Measurements from ENCODE around the gene RPL37. TPM values are rescaled to one million over a fixed set of nuclear protein-coding genes. Genes with fewer than 3 reads are reported as not detected.
A peak's percentile ranks its signal among the peaks of the same experiment; 100 is the strongest.
"Not testable (repeated sequence)": the region's sequence is repeated elsewhere in the genome, so short reads cannot be mapped to it uniquely, and the experiment has no call there.

The RPL37 gene
- total RNA-seq, 1 donor from 2014 or later: 223 TPM

DNA sequence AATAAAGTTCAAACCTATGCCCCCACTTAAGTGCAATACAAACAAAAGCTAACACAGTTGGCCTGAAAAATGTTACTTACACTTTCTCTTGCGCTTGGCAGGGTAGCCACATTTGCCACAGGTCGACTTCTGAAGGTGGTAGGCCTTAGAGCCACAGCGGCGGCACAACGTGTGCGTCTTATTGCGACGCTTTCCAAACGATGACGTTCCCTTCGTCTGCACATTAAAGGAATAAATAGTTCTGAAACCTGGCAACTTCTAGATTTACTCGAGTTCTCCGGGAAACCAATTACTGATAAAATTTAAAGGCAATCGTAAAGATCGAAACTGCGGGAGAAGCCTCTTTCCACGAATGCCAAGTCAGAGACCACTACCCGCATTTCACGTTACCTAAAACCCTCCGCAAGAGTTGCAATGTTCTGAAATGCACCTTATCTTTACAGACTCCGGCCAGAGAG is 602 bp downstream of the RPL37 start:
- no peak for DNase-seq (ENCODE audit: extremely low read depth, low read depth, low spot score)

- no peak for DNase-seq (ENCODE audit: extremely low read depth, low read depth, low spot score)
Observed at GRCh38 chr5:40833712-40834229, 1.3 kb downstream of the RPL37 start.

DNA sequence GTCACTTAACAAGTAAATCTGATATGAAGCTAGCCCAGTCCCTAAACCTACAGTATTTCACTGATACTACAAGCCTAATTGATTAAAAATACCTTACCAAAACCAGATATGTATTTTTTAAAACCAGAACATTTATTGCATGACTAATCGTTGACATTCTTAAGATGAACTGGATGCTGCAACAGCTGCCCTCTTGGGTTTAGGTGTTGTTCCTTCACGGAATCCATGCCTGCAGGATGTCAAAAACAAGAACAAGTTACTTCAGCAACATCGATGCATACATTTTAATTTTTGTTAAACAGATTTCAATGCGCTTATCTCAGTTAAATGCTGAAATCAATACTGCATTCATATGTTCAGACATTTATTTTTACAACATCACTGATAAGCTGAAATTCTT is 2.7 kb downstream of the RPL37 start:
- no peak for DNase-seq (ENCODE audit: extremely low read depth, low read depth, low spot score)

DNA sequence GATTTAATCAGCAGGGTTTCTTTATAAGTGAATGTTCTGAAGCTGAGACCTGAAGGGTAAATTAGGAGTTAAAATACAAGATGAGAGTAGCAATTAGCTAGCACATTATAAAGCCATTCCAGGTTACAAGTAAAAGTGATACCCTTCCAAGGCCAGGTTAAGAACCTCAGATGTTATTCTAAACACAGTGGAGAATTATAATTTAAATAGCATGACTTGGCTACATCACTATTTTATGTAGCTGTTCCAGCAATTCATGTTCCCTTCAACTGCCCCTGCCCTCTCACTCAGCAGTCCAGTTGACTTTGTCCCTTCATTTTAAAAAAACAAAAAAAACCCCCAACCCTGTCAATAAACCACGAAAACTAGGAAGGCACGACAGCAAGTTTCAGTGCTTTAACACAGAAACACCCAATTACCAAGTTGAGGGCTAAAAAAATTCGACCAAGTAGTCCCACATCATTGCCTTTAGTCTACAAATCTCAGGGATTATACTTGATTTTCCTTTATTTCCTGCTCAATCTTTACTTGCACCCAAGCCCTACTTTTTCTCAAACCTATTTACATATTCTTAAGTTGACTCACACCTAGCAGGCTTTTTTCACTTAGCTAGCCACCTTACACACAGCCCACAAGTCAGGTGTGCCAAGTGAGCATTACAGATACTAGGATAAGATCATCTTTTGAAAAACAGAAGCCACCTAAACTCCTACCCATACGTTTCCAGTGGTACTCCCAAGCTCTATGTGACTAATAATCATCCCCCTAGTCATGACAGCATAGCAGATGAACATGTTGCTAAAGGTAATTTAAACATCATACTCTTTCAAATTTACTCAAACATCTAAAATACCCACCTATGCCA is 3.4 kb downstream of the RPL37 start:
- no peak for DNase-seq (ENCODE audit: extremely low read depth, low read depth, low spot score)

- no peak for DNase-seq (ENCODE audit: extremely low read depth, low read depth, low spot score)
Observed at GRCh38 chr5:40829748-40830533, 5.1 kb downstream of the RPL37 start.

DNA sequence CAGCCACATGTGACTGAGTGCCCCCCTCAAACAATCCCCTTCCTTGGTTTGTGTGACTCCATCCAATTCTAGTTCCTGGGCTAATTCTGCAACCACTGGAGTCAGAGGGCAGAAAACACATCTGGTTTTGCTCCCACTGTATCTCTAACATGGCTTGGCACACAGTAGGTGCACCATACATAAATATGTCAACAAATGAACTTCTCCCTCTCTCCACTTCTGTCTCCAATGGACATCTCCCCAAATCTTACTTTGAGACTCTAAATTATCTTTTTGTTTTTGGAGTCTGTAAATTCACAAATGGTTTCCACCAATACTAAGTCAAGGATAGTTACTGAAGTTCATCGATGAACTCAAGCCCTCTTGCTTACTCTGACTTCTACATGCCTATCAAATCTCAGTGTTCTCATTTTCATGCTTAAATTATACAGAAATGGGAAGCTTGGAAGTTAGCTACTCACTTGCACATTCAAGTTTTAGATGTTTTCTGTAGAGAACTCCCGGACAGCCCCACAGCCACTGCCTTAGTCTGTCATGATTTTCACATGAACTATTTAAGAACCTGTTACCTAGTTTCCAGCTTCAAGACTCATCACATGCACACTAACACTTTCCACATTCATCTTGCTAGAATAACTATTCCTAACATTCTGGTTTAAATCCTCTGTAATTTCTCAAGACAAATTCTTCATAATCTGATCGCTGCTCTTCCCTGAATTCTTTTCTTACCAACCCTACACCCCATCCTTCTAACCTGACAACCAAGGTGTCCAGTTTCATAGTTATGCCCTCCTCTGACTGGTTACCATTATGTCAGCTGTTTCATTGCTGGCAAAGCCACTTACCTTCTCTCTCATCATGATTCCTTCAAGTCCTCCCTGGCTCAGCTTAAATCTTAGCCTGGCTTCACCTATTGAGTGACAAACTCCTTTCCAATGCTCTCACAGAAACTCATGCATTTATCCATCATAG is 6.0 kb downstream of the RPL37 start:
- DNase-seq (ENCODE audit: extremely low read depth, low read depth, low spot score): no peak

DNA sequence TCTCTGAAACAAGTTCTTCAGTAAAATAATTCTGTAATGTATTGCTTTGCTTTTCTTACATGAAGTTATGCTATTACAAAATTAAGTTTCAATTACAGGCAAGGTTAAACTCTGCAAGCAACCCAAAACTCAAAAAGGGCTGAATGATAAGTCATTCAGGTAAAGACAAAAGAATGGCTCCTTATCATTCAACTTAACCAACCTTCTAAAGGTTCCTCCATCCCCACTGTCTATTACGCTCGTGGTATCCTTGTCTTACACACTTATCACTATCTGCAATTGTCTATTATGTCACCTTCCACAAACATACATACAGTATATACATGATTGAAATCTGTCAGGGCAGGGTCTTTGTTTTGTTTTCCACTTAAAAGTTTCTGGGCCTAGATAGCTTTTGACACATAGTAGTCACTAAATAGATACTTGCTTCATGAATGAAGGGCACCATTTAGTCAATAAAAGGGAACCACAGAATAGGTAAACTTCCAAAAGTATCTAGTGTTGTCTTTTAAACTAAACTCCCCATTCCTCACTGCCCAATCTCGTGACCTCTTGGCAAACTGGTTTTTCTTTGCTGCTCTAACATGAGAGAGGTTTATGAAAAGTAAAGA is 6.9 kb downstream of the RPL37 start:
- no peak for DNase-seq (ENCODE audit: extremely low read depth, low read depth, low spot score)

DNA sequence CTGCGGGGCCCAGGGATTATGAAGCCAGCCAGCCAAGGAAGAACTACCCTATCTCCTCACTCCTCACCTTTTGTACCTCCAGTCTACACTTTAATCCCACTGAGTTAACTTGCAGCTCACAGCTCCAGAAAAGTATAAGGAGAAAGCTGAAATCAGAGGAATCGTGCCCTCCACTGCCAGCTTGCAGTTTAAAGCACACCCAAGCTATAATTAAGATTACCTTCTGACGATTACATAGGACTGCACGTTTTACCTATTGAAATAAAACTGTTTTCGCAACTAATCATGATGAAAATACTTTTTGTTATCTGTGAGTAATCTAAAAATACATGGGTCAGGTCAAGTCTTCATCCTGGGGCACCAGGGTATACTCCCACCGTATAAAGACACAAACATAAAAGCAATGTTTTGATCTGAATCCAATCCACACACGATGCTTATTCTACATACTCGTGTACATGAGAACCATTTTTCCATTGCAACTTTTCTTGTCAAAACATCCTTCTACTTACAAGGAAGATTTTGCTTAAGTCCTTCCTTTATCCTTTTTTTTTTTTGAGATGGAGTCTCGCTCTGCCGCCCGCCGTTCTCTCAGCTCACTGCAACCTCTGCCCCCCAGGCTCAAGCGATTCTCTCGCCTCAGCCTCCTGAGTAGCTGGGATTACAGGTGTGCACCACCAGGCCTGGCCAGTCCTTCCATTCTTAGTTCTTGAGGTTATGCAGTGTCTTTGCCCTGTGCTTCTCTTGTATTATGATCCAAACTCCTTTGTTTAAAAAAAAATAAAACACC is 7.6 kb downstream of the RPL37 start:
- no peak for DNase-seq (ENCODE audit: extremely low read depth, low read depth, low spot score)

- no peak for DNase-seq (ENCODE audit: extremely low read depth, low read depth, low spot score)
Observed at GRCh38 chr5:40826489-40827187, 8.4 kb downstream of the RPL37 start.

DNA sequence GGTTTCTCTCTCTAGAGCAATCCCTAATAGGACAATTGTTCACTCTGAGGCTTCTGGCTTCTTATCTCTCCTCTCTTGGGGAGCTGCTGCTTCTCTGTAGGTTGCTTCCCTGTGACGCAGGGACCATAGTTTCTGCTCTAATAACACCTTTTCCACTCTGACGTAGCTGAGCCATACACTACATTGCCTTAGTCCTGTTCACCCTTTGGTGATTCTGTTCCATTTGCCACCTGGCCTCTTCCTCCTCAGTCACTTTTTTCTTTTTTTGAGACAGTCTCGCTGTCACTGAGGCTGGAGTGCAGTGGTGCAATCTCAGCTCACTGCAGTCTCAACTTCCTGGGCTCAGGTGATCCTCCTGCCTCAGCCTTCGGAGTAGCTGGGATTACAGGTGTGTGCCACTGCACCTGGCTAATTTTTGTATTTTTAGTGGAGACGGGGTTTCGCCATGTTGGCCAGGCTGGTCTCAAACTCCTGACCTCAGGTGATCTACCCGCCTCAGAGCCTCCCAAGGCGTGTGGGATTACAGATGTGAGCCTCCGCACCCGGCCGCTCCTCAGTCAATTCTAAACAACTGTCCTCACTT is 9.5 kb downstream of the RPL37 start:
- DNase-seq (ENCODE audit: extremely low read depth, low read depth, low spot score): not testable (repeated sequence)

DNA sequence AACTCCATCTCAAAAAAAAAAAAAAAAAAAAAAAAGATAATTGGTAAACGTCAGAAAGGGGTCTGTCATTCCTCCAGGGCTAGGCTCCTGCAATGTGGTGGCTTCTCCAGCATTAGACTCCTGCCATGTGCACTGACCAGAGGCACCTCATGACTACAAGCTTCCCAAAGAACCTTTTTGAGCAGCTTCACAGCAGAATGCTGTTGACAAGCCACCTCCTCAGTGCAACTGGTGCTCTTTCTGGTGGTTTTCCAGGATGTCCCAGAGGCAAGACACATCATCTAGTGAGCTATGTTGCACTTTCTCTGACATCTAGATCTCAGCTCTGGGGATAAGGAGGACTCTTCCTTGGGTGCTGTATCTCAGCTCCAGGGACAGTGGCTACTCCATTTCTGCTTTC is 11.6 kb downstream of the RPL37 start:
- DNase-seq (ENCODE audit: extremely low read depth, low read depth, low spot score): no peak

DNA sequence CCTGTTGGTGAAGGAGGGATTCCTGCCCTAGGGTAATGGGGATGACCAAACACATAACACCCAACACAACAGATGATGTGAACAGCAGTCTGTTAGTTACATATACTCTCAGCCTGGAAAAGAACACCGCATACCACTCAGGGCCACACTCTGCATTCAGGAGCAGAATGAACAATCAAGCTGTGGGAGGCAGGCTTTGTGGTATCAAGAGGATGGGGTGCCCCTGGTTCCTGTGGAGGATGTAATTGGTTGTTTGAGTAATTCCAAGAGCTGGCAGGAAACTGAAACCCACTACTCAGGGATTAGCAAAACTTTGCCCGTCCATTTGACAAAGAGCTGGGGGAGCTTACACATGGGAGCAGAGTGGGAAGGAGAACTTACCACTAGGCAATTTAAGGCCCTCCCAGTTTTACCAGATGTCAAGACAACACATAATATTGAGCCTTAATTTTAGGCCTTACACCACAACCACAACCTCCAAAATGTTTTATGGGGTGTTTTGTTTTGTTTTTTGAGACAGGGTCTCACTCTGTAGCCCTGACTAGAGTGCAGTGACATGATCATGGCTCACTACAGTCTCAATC is 21.2 kb downstream of the RPL37 start:
- no peak for DNase-seq (ENCODE audit: extremely low read depth, low read depth, low spot score)

GRCh38 chr5:40812125-40812524 is 22.9 kb downstream of the RPL37 start:
- DNase-seq (ENCODE audit: extremely low read depth, low read depth, low spot score): no peak

GRCh38 chr5:40801771-40802562 is 33.1 kb downstream of the RPL37 start:
- no peak for DNase-seq (ENCODE audit: extremely low read depth, low read depth, low spot score)

DNA sequence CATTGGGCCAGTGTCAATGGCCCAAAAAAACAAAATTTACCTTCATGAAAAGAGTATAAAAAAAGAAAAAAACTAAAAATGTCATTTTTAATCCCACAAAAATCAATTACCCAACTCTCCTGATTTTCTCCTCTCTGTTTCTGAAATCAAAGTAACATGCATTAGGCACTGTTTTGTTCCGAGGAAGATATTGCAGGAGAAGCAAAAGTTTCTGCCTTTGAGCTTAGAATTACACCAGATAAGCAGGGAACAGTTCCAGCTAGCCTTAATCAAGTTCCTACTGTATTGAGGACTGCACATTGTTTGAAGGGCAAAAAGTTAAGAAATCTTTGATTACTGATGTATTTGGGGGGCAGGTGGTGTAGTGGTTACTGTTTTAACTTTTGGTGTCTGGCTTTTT is 35.8 kb downstream of the RPL37 start:
- no peak for DNase-seq (ENCODE audit: extremely low read depth, low read depth, low spot score)

DNA sequence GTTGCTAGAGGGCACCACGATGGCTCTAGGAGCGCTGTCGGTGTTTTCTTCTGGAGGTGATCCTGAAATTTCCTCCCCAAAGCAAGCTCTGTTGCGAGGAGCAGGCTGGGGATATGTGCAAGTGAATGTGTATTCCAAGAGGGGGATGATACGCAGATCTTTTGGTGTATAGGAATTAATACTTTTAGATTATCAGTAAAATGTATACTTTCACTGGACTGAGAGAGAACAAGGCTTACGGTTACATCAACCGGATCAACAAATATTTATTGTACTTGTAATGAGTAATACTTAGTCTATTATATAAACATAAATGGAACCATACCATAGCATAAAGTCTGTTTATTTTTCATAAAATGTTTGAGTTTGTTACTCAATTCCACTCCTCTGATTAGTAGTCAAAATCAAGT is 36.2 kb downstream of the RPL37 start:
- peak; percentile 25 for DNase-seq (ENCODE audit: extremely low read depth, low read depth, low spot score)

All from glomerular endothelial cell (primary cell).